C4-2B (cell line): ENCODE measurements around the gene UGGT1.

Experiments
- H3K27ac ChIP-seq: fragments of 450-650 bp; 2 replicates; pipeline ENCODE4 v1.5.1; 2017
- ZFX ChIP-seq: fragments of 450-650 bp; IDR thresholded peaks from 2 replicates; pipeline ENCODE4 v1.6.1; 2017
- TF ChIP-seq, protein P1 (sequence below): fragments of 450-650 bp; conservative IDR thresholded peaks from 2 replicates; pipeline ENCODE4 v1.5.1; 2017; ENCODE audit warnings: mild to moderate bottlenecking

Gene UGGT1

DNA sequence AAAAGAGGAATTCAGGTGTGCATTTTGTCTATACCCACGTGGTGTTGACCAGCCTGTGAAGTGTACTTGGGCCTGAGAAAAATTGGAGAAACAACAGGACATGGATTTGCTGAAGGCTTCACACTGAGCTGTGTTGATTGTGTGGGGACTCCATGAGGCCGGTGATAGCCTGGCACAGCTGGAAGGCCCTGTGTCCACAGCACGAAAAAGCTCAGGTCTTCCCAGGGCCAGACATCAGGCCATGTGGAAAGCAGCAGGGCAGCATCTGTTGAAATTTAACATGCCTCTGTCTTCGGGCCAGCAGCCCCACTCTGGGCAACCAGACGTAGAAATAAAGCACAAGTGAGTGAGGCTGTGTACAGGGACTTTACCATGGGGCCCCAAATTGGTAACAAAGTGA lies 143.6 kb downstream of the UGGT1 start:
- no peak overlapping the region for H3K27ac ChIP-seq
- TF ChIP-seq, protein P1, sequence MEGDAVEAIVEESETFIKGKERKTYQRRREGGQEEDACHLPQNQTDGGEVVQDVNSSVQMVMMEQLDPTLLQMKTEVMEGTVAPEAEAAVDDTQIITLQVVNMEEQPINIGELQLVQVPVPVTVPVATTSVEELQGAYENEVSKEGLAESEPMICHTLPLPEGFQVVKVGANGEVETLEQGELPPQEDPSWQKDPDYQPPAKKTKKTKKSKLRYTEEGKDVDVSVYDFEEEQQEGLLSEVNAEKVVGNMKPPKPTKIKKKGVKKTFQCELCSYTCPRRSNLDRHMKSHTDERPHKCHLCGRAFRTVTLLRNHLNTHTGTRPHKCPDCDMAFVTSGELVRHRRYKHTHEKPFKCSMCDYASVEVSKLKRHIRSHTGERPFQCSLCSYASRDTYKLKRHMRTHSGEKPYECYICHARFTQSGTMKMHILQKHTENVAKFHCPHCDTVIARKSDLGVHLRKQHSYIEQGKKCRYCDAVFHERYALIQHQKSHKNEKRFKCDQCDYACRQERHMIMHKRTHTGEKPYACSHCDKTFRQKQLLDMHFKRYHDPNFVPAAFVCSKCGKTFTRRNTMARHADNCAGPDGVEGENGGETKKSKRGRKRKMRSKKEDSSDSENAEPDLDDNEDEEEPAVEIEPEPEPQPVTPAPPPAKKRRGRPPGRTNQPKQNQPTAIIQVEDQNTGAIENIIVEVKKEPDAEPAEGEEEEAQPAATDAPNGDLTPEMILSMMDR: no peak
- TF ChIP-seq ZFX: no peak

DNA sequence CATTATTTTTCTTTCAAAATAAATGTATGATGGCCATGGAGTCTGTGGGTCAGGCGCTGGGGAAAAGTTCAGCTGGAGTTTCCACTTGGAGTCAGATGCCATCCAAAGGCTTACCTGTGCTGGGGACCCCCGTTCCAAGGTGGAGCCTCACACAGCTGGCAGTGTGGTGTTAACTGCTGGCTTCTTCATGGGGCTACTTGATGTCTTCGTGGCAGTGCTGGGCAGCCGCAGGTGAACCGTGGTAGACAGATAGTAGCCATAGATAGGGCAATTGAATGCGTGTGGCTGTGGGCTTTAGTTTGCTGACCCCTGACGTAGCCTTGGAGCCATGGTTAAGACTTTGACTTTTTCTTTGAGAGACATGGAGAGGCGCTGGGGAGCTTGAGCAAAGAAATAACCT lies 144.6 kb downstream of the UGGT1 start:
- TF ChIP-seq, protein P1: no peak
- TF ChIP-seq ZFX: no peak
- no peak overlapping the region for H3K27ac ChIP-seq

DNA sequence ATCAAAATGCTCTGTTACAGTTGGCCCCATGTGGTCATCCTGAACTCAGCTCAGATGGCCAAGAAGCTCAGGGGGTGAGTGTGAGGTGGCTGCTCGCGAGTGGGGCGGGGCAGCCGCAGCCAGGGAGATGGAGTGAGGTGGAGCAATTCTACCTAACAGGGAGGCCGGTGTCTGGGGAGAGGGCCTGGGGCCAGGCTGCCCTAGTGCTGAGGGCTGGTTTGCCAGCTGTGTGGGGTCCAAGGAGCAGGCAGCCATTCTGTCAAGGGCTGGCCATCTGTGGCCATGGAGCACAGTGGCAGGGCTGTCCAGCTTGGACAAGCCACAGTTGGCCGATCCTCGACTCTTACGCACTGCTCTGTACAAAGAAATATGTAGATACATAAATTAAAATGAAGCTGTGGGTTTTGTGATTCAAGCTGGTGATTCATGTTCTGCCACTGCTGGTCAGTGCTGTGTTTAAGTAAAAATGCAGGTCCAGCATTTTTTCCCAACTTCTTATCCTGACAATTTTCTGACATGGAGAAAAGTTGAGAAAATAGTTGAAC lies 145.6 kb downstream of the UGGT1 start:
- TF ChIP-seq, protein P1: no peak
- no peak for TF ChIP-seq ZFX
- no peak overlapping the region for H3K27ac ChIP-seq

DNA sequence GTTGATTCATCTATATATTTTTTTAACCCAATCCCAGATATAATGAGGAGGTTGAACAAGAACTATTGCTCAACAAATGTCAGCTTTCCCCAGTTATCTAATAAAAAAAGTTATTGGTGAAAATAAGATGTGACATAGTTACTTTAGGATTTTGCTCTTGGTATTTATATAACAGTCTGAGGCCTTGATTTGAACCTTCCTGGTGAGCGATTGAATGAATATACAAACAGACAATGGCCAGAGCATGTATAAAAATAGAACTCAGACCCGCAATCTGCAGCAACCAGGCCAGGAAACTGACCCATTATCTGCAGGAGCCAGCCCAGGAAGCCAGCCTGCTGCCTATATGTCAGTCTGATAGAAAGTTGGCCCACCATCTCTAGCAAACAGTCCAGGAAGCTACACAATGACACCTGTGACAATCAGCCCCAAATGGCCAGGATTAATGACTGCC lies 146.1 kb downstream of the UGGT1 start:
- H3K27ac ChIP-seq: no peak overlapping the region
- TF ChIP-seq ZFX: no peak
- TF ChIP-seq, protein P1: no peak

DNA sequence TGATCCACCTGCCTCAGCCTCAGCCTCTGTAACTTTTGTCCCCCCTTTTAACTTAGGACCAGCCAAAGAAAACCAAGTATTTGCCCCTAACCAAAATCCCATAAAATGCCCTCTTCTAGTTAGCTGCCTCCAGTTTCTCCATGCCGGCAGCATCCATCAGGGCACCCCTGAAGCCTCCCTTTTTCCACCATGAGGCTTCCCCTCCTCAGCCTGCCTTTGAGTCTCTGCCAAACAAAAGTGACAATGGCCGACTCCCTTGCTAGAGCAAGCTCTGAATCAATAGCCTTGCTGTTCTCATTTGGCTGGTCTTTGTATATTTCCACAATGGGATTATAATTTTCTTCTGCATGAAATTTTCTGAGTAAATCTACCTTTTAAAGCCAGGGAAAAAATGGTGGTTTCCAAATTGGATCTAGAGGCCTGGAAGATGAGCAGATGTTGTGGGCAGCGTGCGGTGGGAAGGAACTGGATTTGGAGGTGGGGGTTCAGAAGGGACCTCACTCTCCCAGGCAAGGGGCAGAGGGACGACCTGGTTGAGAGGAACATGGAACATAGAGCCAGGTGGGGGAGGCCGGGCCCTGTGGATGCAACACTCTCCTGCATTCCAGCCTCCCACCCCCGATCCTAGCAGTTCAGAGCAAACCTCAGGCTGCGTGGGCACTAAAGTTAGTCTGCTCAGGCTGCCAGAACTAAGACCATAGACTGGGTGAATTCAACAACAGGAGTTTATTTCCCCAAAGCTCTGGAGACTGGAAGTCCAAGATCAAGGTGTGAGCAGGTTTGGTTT lies 147.1 kb downstream of the UGGT1 start:
- no peak overlapping the region for H3K27ac ChIP-seq
- TF ChIP-seq, protein P1: no peak
- no peak for TF ChIP-seq ZFX

DNA sequence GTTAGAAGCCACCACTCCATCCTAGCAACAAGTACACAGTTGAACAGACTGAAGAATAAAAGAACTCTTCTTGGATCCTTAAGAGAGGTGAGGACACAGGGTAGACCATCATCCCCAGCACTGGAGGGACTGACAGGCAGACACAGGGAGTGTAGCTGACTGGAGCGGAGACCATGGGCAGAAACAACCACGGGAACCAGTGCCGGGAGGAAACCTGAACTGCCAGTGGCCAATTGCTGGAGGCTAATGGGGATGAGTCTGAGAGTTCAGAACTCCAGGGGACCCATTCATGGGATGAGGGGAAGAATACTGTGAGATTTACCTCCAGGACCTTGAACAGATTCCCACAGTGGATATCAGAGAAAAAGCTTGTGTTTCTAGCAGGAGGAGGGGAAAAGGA lies 150.9 kb downstream of the UGGT1 start:
- TF ChIP-seq, protein P1: no peak
- TF ChIP-seq ZFX: no peak
- H3K27ac ChIP-seq: no peak overlapping the region
